Neural cell (in vitro differentiated cells): ENCODE measurements around the gene NOP16. TPM values are rescaled to one million over a fixed set of nuclear protein-coding genes. Genes with fewer than 3 reads are reported as not detected.
A peak's percentile ranks its signal among the peaks of the same experiment; 100 is the strongest.

Source experiments
- H2AFZ ChIP-seq: fragments of 200-600, 300-800 bp; sonication (generic), shearing (Covaris generic); 2 replicates; pipeline ENCODE4 v1.6.0; 2014; ENCODE audit warnings: low read depth, mild to moderate bottlenecking, antibody characterized with exemption, low read length, moderate library complexity
- H3F3A ChIP-seq: fragments of 200-600 bp; shearing (Covaris generic); 2 replicates; pipeline ENCODE4 v1.6.1; 2016; ENCODE audit warnings: mild to moderate bottlenecking, moderate library complexity, mixed read lengths, antibody characterized with exemption, low read length; ENCODE audit not compliant: insufficient read depth, poor library complexity, severe bottlenecking
- H3K27ac ChIP-seq: fragments of 200-600, 300-800 bp; sonication (generic), shearing (Covaris generic); 2 replicates; pipeline ENCODE4 v1.5.1; 2014; ENCODE audit warnings: mild to moderate bottlenecking, low read length, moderate library complexity
- H3K27me3 ChIP-seq: fragments of 300-800, 200-600 bp; sonication (generic), shearing (Covaris generic); 2 replicates; pipeline ENCODE4 v1.6.0; 2014; ENCODE audit warnings: mild to moderate bottlenecking, low read depth, low read length, moderate library complexity; ENCODE audit not compliant: insufficient read depth
- H3K36me3 ChIP-seq: fragments of 300-800, 200-600 bp; sonication (generic), shearing (Covaris generic); 2 replicates; pipeline ENCODE4 v1.5.1; 2014; ENCODE audit warnings: mild to moderate bottlenecking, antibody characterized with exemption, low read length, moderate library complexity; ENCODE audit not compliant: insufficient read depth
- H3K4me2 ChIP-seq: fragments of 300-800, 200-600 bp; sonication (generic), shearing (Covaris generic); 2 replicates; pipeline ENCODE4 v1.6.0; 2014; ENCODE audit warnings: mild to moderate bottlenecking, low read length
- H3K4me3 ChIP-seq: fragments of 300-800, 200-600 bp; sonication (generic), shearing (Covaris generic); 2 replicates; pipeline ENCODE4 v1.5.1; 2014; ENCODE audit warnings: mild to moderate bottlenecking, low read length, moderate library complexity
- H3K79me2 ChIP-seq: fragments of 200-600 bp; shearing (Covaris generic); replicated peaks from 2 replicates; pipeline ENCODE4 v1.6.0; 2014; ENCODE audit warnings: mild to moderate bottlenecking, low read length, moderate library complexity; ENCODE audit not compliant: insufficient read depth
- H3K9ac ChIP-seq: fragments of 300-800, 200-600 bp; sonication (generic), shearing (Covaris generic); 2 replicates; pipeline ENCODE4 v1.6.1; 2016; ENCODE audit warnings: mild to moderate bottlenecking, low read length, mixed read lengths
- H3K9me2 ChIP-seq: fragments of 200-600 bp; shearing (Covaris generic); 2 replicates; pipeline ENCODE4 v1.6.1; 2016; ENCODE audit warnings: mild to moderate bottlenecking, low read length, mixed read lengths; ENCODE audit not compliant: insufficient read depth
- H3K9me3 ChIP-seq: fragments of 200-600, 300-800 bp; sonication (generic), shearing (Covaris generic); 2 replicates; pipeline ENCODE4 v1.6.1; 2016; ENCODE audit warnings: mild to moderate bottlenecking, mixed run types, low read length, moderate library complexity, mixed read lengths
- H4K20me1 ChIP-seq: fragments of 200-600 bp; shearing (Covaris generic); 2 replicates; pipeline ENCODE4 v1.6.1; 2016; ENCODE audit warnings: mild to moderate bottlenecking, mixed run types; ENCODE audit not compliant: insufficient read depth
- EP300 ChIP-seq: fragments of 450-650 bp; conservative IDR thresholded peaks from 2 replicates; pipeline ENCODE4 v1.6.1; 2014; ENCODE audit warnings: antibody characterized with exemption, mild to moderate bottlenecking, moderate library complexity; ENCODE audit not compliant: poor library complexity, severe bottlenecking
- EZH2 ChIP-seq: fragments of 200-600, 300-800 bp; shearing (Covaris generic), sonication (generic); IDR thresholded peaks from 2 replicates; pipeline ENCODE4 v1.6.1; 2014; ENCODE audit warnings: antibody characterized with exemption, low read length, borderline replicate concordance, mild to moderate bottlenecking; ENCODE audit not compliant: insufficient read depth, poor library complexity, severe bottlenecking
- MXI1 ChIP-seq: fragments of 450-650 bp; conservative IDR thresholded peaks from 2 replicates; pipeline ENCODE4 v1.6.1; 2014; ENCODE audit warnings: antibody characterized with exemption, mild to moderate bottlenecking; ENCODE audit not compliant: poor library complexity, severe bottlenecking
- RAD21 ChIP-seq: fragments of 450-650 bp; conservative IDR thresholded peaks from 2 replicates; pipeline ENCODE4 v1.6.1; 2014; ENCODE audit warnings: antibody characterized with exemption, mild to moderate bottlenecking, moderate library complexity
- SMC3 ChIP-seq: fragments of 450-650 bp; conservative IDR thresholded peaks from 2 replicates; pipeline ENCODE4 v1.6.1; 2014; ENCODE audit warnings: antibody characterized with exemption, mild to moderate bottlenecking, moderate library complexity; ENCODE audit not compliant: poor library complexity
- TAF1 ChIP-seq: IDR thresholded peaks from 2 replicates; pipeline ENCODE4 v1.6.1; 2012; ENCODE audit warnings: low read depth
- polyA plus RNA-seq: library from polyadenylated mRNA; depleted of rRNA; stranded (reverse); fragments of >200 nt; gene quantifications from 2 replicates; pipeline ENCODE4 v1.2.3, GENCODE V29; 2014
- TF ChIP-seq, protein P1 (sequence below): fragments of 450-650 bp; IDR thresholded peaks from 2 replicates; pipeline ENCODE4 v1.5.1; 2014; ENCODE audit warnings: antibody characterized with exemption, mild to moderate bottlenecking, moderate library complexity; ENCODE audit not compliant: poor library complexity, severe bottlenecking
- TF ChIP-seq, protein P2 (sequence below): IDR thresholded peaks from 2 replicates; pipeline ENCODE4 v1.6.1; 2012; ENCODE audit warnings: borderline replicate concordance

NOP16 gene
- polyA plus RNA-seq, 1 donor from 2014 or later = 23.9 TPM

DNA sequence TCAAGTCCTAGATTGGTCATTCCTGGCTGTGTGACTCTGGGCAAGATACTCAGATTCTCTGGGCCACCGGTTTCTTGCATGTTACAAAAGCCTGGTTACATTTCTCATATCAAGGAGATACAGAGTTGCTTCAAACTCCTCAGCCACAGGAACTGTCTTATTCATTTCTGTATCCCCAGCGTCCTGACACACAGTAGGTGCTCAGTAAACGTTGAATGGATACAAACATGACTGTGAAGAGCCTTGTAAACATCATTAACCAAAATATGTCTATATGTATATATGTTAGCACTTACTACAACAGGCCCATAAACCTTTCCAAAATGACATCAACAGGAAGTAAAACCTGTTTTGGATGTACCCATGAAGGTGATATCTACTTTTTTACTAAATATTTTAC lies 26.3 kb upstream of the NOP16 start:
- no peaks in the 10 kb centered on the region for H3K27me3 ChIP-seq
- no peaks in the 10 kb centered on the region for H3K9me3 ChIP-seq
- H3K4me3 ChIP-seq = peak overlapping the region; percentile 95
- no peak overlapping the region for H3K9ac ChIP-seq
- H3K36me3 ChIP-seq = no peaks in the 10 kb centered on the region
- no peaks in the 10 kb centered on the region for H4K20me1 ChIP-seq
- H2AFZ ChIP-seq = no peak overlapping the region
- no peaks in the 10 kb centered on the region for H3F3A ChIP-seq
- peak overlapping the region; percentile 2 for H3K4me2 ChIP-seq
- peaks cover 4% of the 10 kb centered on the region for H3K79me2 ChIP-seq
- TF ChIP-seq TAF1 = no peak
- no peak overlapping the region for H3K27ac ChIP-seq
- H3K9me2 ChIP-seq = no peaks in the 10 kb centered on the region

DNA sequence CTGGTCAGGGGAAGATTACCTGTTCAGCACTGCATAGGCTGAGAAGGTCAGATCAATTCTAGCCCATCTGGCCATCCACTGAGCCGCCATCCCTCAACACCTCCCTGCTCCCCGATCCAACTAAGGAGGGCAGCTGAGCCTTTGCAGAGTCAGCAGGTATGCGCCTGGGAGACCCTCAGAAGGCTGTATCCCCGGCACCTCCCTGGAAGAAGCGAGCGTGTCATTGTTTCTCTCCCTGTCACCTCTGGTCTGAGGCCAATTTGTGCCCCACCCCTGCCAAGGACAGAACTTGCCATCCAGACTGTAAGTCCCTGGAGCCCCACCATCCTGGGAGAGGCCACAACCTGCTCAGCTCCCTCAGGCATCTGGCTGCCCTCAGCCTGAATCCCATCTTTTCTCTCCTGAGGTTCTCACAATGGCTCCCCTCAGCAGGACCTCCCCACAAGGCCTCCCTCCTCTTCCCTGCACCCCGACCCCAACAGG lies 25.4 kb upstream of the NOP16 start:
- Histone ChIP-seq H2AFZ (no peak overlapping the region), H3K27ac (no peak overlapping the region), H3F3A (no peaks in the 10 kb centered on the region), H3K79me2 (peaks cover 4% of the 10 kb centered on the region), H3K36me3 (no peaks in the 10 kb centered on the region), H4K20me1 (no peaks in the 10 kb centered on the region), H3K4me3 (peak overlapping the region; percentile 95), H3K27me3 (no peaks in the 10 kb centered on the region), H3K9me2 (no peaks in the 10 kb centered on the region), H3K4me2 (no peak overlapping the region), H3K9me3 (no peaks in the 10 kb centered on the region), H3K9ac (no peak overlapping the region)
- no peak for TF ChIP-seq EP300
- no peak for TF ChIP-seq MXI1
- TF ChIP-seq SMC3 = no peak
- TF ChIP-seq, protein P1, sequence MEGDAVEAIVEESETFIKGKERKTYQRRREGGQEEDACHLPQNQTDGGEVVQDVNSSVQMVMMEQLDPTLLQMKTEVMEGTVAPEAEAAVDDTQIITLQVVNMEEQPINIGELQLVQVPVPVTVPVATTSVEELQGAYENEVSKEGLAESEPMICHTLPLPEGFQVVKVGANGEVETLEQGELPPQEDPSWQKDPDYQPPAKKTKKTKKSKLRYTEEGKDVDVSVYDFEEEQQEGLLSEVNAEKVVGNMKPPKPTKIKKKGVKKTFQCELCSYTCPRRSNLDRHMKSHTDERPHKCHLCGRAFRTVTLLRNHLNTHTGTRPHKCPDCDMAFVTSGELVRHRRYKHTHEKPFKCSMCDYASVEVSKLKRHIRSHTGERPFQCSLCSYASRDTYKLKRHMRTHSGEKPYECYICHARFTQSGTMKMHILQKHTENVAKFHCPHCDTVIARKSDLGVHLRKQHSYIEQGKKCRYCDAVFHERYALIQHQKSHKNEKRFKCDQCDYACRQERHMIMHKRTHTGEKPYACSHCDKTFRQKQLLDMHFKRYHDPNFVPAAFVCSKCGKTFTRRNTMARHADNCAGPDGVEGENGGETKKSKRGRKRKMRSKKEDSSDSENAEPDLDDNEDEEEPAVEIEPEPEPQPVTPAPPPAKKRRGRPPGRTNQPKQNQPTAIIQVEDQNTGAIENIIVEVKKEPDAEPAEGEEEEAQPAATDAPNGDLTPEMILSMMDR = no peak
- TF ChIP-seq TAF1 = no peak
- TF ChIP-seq, protein P2, sequence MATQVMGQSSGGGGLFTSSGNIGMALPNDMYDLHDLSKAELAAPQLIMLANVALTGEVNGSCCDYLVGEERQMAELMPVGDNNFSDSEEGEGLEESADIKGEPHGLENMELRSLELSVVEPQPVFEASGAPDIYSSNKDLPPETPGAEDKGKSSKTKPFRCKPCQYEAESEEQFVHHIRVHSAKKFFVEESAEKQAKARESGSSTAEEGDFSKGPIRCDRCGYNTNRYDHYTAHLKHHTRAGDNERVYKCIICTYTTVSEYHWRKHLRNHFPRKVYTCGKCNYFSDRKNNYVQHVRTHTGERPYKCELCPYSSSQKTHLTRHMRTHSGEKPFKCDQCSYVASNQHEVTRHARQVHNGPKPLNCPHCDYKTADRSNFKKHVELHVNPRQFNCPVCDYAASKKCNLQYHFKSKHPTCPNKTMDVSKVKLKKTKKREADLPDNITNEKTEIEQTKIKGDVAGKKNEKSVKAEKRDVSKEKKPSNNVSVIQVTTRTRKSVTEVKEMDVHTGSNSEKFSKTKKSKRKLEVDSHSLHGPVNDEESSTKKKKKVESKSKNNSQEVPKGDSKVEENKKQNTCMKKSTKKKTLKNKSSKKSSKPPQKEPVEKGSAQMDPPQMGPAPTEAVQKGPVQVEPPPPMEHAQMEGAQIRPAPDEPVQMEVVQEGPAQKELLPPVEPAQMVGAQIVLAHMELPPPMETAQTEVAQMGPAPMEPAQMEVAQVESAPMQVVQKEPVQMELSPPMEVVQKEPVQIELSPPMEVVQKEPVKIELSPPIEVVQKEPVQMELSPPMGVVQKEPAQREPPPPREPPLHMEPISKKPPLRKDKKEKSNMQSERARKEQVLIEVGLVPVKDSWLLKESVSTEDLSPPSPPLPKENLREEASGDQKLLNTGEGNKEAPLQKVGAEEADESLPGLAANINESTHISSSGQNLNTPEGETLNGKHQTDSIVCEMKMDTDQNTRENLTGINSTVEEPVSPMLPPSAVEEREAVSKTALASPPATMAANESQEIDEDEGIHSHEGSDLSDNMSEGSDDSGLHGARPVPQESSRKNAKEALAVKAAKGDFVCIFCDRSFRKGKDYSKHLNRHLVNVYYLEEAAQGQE = no peak
- TF ChIP-seq RAD21 = no peak

DNA sequence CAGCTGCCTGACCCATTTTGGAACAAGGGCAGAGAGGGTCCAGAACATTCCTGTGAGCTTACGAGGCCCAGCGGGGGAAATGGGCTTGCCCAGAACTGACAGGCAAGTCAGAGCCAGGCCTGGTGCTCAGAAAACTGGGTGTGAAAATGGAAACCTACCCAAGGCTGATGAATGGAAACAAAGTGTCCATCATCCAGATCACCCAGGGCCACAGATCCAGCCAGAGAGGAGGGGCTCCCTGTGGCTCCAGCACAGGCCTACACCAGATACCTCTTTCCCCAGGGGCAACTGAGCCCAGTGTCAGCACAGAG lies 24.8 kb upstream of the NOP16 start:
- no peaks in the 10 kb centered on the region for H3F3A ChIP-seq
- no peak overlapping the region for H3K9ac ChIP-seq
- no peaks in the 10 kb centered on the region for H3K9me2 ChIP-seq
- H3K27me3 ChIP-seq = no peaks in the 10 kb centered on the region
- no peaks in the 10 kb centered on the region for H3K36me3 ChIP-seq
- no peak overlapping the region for H3K27ac ChIP-seq
- TF ChIP-seq, protein P2 = no peak
- TF ChIP-seq RAD21 (no peak), SMC3 (no peak), EZH2 (no peak)
- TF ChIP-seq, protein P1 = no peak
- no peaks in the 10 kb centered on the region for H4K20me1 ChIP-seq
- H3K79me2 ChIP-seq = peaks cover 4% of the 10 kb centered on the region
- H2AFZ ChIP-seq = no peak overlapping the region
- H3K4me2 ChIP-seq = no peak overlapping the region
- H3K9me3 ChIP-seq = no peaks in the 10 kb centered on the region
- H3K4me3 ChIP-seq = peak overlapping the region; percentile 95
